LoVo (cell line): Measurements from ENCODE around the gene ACBD6.
"Not testable (repeated sequence)": the region's sequence is repeated elsewhere in the genome, so short reads cannot be mapped to it uniquely, and the experiment has no call there.

ENCODE experiments used
- DNase-seq: peaks from one replicate; pipeline ENCODE4 v3.0.0-alpha.2; 2016; ENCODE audit warnings: low spot score

ACBD6 gene

DNA sequence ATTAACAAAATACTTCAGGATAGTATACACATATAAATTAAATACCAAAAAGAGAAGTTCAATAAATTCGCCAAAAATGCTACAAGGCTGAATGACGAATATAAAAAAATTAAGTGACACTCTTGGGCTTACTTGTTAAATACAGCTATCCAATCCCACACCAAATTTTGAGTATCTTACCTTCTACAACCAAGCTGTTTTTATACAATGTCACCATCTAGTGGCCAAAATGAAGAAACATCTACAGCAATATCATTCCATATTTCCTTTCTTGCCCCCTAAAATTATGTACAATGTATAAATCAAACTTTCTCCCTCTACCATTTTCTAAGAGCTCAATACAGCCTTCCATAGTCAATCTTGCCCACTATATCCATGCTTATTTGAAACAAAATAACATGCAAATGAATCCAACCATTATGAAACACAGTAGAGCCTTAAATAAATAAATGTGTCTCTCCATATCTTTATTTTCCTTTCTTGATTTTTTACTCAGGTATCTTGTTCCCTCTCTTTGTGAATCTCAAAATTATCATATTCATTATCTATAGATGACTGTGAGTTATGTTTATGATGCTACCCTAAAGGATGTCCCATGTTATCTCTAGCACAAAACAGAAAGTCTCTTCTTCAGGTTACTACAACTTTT lies 86.3 kb downstream of the ACBD6 start:
- DNase-seq: peak; percentile 40

DNA sequence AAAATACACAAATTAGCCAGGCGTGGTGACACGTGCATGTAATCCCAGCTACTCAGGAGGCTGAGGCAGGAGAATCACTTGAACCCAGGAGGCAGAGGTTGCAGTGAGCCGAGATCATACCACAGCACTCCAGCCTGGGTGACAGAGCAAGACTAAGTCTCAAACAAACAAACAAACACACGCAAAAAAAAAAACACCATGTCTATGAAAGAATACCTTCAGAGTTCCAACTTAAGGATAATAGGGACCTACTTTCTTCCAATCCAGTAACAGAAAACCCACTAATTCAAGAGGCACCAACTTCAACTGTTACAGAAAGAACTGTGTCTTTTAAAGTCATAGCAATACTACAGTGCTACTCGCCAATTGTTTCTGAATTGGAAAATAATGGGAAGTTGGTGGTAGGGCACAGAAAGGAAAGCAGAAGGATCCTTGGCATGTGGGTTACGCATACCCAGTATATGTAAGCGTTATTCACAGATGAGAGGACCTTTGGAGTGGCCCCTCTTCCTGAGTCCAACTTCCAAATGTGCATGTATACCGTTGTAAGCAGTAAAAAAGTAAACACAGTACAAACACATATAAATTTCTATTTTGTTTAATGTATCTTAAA lies 87.0 kb downstream of the ACBD6 start:
- DNase-seq: no peak

DNA sequence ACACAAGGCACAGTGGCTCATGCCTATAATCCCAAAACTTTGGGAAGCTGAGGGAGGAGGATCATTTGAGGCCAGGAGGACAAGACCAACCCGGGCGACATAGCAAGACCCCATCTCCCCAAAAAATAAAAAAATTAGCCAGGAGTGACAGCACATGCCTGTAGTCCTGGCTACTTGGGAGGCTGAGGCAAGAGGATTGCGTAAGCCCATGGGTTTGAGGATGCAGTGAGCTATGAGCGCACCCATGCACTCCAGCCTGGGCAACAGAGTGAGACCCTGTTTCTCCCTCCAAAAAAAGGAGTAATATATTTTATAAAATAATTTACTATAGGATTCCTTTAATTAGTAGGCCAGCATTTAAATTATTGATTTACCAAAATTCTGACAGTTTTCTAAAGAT lies 89.8 kb downstream of the ACBD6 start:
- no peak for DNase-seq

DNA sequence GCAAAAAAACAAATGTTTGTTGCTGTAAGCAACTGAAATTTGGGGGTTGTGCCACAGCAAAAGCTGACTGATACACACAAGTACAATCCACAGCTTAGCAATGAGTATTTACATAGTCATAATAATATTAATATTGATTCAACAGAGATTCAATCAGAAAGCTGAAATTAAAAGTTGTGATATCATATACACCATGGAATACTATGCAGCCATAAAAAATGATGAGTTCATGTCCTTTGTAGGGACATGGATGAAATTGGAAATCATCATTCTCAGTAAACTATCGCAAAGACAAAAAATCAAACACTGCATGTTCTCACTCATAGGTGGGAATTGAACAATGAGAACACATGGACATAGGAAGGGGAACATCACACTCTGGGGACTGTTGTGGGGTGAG lies 94.2 kb downstream of the ACBD6 start:
- DNase-seq: not testable (repeated sequence)

DNA sequence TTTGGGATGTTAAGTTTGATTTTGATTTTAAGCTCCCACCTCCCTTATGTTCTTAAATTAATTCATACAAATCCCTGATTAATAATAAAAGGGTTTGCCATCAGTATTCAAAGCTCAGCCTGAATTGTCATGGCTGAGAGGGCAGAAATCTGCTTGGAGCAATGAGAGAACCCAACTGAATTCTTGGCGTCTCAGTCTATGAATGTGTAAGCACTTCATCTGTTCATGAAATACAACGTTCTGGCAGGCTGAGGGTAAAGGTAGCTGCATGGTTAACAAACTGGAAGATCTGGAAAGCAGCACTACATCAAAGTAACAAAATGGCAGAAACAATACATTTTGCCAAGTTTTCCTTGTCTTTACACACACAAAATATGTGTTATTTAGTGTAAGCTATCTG lies 95.3 kb downstream of the ACBD6 start:
- no peak for DNase-seq

DNA sequence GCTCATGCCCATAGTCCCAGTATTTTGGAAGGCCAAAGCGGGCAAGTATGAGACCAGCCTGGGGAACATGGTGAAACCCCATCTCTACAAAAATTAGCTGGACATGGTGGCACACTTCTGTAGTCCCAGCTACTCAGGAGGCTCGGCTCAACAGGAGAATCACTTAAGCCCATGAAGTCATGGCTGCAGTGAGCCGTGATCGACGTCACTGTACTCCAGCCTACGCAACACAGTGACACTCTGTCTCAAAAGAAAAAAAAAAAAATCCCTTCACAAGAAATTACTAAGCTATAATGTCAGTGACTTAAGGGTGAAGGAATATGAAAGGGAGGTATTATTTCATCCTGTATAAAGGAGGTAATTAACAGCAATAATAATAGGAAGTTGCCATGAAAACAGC lies 99.8 kb downstream of the ACBD6 start:
- no peak for DNase-seq

DNA sequence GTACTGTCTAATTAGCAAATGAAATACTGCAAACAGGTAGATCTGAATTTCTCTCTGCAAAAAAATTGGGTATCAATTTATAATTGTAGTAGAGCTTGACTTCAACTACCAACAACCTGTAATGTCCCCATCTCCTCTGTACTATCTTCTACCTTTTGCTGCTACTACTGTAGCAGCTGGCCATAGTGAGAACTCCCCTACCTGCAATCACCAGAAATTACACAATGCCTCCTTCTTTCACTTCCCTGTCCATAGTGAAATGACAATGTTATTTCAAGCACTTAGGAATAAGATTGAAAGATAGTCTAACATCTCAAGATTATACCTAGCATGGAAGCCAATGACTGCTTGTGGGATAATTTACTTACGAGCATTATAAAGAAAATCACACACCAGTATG lies 100.4 kb downstream of the ACBD6 start:
- no peak for DNase-seq

DNA sequence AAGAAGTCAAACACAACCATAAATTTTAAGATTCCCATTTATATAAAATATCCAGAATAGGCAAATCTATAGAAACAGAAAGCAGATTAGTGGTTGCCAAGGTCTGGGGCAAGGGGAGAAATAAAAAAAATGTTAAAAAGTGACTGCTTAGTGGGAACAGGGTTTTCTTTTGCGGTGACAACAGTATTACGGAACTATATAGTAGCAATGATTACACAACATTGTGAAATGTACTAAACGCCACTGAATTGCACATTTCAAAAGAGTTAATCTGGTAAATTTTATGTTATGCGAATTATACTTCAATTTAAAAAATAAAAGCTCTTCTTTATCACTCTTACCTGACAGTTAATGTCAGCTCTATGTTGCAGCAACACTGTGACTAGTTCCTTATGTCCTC lies 105.2 kb downstream of the ACBD6 start:
- no peak for DNase-seq

DNA sequence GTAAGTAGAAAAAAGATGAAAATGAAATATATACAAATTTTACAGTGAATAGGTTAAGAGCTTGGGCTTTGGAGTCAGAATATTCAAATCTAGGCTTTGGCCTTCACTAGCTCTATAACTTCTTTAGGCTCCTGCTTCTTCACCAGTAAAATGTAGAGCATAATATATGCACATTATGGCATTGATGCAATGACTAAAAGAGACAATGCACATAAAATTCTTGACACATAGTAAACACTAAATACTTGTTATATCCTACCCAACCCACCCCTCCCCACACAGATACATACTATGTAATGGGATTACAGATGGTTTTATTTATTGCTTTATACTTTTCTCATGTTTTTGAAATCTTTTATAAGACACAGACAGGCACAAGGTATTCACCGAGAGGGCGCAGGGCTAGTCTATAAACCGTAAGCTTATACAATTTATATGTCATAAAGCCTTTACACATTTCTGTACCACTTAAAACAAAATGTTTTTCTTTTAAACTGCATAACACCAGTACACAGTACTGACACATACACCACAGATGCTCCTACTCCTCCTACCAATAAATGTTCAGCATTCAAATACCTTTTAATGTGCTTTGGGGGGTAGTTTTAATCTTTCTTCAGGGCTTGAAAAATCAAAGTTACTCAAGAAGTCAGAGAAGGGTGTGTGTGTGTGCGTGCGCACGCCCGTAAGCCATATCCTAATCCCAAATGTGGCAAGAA lies 109.8 kb downstream of the ACBD6 start:
- DNase-seq: no peak

DNA sequence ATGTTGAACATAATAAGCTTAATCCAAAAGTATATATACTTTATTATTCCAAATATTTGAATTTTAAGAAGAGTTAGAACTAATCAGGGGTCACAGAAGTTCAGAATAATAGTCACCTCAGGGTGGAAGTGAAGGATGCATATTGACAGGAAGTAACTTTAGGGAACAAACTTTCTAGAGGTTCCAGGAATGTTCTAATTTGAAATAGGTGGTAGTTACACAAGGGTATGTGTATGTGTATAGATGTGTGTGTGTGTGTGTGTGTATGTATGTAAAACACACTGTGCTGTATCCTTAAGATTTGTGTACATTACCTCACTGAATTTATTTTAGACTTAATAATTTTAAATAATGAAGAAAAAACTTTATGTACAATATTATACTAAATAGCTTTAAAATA lies 110.4 kb downstream of the ACBD6 start:
- no peak for DNase-seq

DNA sequence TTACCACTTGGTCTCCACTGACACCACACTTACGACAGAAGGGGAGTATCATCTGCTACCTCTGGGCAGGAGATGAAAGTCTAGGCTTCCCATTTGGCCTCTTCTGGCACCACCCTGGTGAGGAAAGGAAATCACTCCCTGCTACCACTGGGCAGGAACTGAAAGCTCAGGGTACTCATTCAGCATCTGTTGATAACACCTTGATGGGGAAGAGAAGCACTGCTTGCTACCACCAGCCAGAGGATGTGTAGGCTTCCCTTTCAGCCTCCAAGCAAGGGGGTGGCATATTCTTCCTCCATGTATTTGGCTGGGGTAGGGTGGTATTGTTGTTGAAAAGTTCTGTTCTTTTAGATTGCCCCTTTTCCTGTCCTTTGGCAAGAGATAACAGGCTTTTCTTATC lies 115.0 kb downstream of the ACBD6 start:
- DNase-seq: no peak

DNA sequence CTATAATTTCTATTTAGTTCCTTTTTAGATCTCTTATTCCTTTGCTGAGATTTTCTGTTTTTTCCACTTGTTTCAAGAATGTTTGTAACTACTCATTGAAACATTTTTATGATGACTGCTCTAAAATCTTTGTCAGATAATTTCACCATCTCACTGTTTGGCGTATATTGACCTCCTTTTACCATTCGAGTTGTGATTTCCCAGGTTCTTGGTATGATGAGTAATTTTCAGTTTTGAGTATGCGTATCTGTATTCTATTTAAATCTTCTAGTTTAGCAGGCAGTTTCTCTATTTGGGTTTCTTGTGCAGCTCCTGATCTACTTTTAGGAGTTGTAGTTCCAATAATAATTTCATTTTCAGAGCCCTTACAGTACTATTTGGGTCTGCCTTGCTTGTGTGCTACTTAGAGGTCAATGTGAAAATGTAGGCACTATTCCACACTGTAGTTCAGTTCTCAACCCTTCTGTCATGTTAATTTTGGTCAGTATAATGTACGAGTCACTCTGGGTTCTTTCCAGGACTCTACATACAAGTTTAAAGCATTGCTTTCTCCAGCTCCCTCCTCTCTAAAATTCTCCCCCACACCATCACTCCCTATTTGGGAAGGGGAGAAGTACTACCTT lies 115.5 kb downstream of the ACBD6 start:
- DNase-seq: no peak

DNA sequence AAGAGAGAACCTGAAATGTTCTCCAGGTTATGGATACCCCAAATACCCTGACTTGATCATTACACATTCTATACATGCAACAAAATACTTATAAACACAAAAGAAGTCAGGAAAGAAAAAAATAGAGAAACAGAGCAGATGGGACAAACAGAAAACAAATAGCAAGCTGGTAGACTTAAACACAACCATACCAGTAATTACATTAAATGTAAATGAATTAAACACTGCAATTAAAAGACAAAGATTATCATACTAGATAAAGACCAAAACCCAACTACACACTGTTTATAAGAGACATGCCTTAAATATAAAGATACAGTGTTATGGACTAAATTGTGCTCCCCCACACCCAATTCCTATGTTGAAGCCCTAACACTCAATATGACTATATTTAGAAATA lies 117.2 kb downstream of the ACBD6 start:
- DNase-seq: no peak

DNA sequence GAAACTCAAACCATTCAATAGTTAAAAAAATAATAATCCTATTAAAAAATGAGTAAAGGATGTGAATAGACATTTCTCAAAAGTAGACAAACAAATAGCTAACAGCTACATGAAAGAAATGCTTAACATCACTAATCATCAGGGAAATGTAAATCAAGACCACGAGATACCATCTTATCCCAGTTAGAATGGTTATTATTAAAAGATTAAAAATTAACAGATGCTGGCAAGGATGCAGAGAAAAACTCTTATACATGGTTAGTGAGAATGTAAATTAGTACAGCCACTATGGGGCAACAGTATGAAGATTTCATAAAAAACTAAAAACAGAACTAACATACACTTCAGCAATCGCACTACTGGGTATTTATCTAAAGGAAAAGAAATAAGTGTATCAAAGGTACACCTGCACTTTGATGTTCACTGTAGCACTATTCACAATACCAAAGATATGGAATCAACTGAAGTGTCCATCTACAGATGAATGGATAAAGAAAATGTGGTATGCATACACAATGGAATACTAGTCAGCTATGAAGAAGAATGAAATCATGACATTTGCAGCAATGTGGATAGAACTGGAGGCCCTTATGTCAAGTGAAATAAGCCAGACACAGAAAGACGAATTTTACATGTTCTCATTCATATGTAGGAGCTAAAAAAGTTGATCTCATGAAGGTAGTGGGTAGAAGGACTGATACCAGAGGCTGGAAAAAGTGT lies 117.9 kb downstream of the ACBD6 start:
- DNase-seq: no peak

DNA sequence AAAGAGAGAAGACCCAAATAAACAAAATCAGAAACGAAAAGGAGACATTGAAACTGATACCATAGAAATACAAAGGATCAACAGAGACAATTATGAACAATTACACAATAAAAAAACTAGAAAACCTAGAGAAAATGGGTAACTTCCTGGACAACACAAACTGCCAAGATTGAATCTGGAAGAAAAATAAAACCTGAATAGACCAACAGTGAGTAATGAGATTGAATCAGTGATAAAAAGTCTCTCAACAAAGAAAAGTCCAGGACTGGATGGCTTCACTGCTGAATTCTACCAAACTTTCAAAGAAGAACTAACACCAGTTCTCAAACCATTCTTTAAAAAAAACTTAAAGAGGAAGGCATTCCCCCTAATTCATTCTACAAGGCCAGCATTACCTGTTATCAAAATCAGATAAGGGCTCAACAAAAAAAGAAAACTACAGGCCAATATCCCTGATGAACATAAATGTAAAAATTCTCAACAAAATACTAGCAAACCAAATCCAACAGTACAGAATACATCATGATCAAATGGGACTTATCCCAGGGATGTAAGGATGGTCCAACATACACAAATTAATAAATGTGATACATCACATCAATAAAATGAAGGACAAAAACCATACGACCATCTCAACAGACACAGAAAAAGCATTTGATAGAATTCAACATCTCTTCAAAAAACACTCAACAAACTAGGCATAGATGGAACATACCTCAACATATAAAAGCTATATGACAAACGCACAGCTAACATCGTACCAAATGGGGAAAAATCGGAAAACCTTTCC lies 119.9 kb downstream of the ACBD6 start:
- DNase-seq: no peak

DNA sequence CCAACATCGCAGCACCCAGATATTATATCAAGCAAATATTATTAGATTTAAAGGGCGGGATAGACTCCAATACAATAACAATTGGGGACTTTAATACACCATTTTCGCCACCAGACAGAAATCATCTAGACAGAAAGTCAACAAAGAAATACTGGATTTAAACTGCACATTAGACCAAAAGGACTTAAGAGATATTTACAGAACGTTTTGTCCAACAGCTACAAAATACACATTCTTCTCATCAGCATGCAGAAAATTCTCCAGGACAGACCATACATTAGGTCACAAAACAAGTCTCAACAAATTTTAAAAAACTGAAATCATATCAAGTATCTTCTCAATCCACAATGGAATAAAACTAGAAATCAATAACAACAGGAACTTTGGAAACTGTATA lies 121.2 kb downstream of the ACBD6 start:
- DNase-seq: no peak

DNA sequence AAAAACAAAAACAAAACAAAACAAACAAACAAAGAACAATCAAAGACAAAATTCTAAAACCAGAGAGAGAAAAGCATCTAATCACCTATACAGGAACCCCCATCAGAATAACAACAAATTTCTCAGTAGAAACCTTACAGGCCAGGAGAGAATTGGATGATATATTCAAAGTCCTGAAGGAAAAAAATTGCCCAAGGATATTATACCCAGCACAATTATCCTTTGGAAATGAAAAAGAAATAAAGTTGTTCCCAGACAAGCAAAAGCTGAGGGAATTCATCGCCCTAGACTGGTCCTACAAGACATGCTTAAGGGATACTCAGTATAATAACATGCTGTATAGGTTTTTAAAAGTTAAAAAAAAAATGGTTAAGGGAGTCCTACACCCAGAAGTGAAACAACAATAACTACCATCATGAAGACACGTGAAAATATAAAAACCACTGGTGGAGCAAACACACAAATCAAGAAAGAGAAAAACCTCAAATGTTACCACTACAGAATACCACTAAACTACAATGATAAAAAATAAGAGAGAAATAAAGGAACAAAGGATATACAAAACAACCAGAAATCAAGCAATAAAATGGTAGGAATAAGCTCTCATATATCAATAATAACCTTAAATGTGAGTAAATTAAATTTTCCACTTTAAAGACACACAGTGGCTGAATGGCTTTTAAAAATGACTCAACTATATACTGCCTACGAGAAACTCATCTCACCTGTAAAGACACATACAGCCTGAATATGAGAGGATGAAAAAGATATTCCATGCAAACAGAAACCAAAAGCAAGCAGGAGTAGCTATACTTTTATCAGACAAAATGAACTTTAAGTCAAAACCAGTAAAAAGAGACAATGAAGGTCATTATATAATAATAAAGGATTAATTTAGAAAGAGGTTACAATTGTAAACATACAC lies 121.9 kb downstream of the ACBD6 start:
- no peak for DNase-seq

DNA sequence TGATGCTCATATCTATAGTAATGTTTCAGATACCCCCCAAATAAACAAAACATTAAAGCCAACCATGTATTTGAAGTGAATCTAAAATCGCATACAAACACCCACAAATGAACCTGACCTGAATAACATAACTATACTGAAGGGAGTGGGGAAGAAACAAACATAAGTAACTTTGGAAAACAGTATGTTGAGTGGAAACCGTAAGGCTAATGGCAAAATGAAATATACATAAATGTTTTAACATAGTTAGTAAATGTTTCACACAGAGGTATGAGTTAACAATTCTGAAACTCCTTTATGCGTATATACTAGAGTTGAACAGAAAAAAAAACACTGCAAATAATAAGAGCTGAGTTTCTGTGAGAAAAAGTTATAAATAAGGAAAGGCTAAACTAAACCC lies 125.6 kb downstream of the ACBD6 start:
- no peak for DNase-seq

DNA sequence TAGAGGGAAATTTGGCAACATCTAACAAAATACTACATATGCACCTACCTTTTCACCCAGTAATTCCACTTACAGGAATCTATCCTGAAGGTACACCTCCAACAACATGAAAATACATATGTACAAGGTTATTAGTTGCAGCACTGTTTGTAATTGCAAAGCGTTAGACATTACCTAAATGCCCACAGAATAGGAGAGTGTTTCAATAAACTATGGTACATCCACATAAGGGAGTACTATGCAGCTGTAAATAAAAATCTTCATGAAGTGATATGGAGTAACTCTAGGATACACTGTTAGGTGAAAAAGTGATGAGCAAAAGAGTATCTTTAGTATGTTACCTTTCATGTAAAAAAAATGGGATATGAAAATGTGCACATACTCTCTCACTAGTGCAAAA lies 126.1 kb downstream of the ACBD6 start:
- no peak for DNase-seq

DNA sequence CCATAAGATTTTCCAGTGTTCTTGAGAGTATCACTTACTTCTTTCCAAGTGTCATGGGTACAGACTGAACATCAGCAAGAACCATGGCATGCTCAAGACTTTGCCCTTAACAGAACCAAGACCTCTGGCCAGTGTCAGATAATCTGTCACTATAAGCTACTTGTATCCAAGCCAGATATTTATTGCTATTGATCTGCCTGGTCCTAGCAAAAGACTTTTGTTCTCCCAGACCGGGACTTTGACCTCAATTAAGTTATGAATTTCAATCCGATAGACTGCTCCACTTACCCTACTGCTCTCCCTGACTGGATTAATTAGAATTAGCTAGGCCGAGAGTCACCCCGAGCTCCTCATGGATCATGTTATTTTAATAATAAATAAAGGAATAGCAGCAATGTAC lies 129.6 kb downstream of the ACBD6 start:
- DNase-seq: no peak

DNA sequence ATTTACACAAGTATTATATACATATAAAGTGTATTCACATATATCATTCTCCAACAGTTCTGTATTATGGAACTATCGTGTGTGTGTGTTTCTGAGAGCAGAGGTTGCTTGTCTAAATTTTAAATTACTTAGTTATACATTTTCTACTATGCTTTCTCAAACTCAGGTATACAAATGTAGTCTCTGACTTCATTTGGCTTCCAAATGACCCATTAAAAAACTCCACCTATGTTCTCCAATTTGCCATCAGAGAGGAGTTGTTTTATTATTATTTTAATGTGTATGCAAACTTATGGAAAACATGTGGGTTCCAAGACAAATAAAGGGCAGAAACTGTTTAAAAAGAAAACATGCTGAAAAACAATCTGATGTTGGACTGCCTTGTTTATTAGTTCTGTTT lies 131.8 kb downstream of the ACBD6 start:
- no peak for DNase-seq
